EH (cell line): ENCODE measurements around the gene CYP2A7.
"Not testable (repeated sequence)": the region's sequence is repeated elsewhere in the genome, so short reads cannot be mapped to it uniquely, and the experiment has no call there.

Source experiments
- DNase-seq: peaks from one replicate; pipeline ENCODE4 v3.0.0-alpha.2; 2015; ENCODE audit warnings: low read depth

The CYP2A7 gene, protein sequence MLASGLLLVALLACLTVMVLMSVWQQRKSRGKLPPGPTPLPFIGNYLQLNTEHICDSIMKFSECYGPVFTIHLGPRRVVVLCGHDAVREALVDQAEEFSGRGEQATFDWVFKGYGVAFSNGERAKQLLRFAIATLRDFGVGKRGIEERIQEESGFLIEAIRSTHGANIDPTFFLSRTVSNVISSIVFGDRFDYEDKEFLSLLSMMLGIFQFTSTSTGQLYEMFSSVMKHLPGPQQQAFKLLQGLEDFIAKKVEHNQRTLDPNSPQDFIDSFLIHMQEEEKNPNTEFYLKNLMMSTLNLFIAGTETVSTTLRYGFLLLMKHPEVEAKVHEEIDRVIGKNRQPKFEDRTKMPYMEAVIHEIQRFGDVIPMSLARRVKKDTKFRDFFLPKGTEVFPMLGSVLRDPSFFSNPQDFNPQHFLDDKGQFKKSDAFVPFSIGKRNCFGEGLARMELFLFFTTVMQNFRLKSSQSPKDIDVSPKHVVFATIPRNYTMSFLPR

DNA sequence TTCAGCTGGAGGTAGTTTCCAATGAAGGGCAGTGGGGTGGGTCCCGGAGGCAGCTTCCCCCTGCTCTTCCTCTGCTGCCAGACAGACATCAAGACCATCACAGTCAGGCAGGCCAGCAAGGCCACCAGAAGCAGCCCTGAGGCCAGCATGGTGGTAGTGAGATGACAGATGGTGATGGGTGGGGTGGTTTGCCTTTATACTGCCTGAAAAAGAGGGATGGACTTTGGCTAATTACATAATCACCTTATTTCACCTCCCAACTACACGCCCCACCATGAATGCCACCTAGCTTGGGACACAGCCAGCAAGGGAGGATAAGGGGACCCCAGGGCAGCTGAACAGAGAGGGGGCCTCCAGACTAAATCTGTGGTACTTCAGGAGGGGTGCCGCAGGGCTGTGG, at the start of gene CYP2A7:
Gene CYP2A7, minus strand, starts transcription at position 170 of the 400 bp plus-strand sequence. Its CDS starts 21 bp downstream, at position 149.
- DNase-seq = not testable (repeated sequence)

DNA sequence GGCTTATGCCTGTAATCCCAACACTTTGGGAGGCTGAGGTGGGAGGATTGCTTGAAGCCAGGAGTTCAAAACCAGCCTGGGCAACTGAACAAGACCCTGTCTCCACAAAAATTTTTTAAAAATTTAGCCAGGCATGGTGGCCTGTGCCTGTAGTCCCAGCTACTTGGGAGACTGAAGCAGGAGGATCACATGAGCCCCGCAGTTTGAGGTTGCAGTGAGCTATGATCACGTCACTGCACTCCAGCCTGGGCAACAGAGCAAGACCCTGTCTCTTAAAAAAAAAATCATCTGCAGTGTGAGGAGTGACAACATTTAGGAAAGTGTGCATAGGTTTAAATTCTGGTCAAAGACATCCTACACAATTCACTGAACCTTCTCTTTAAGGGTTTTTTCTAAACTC, 48.8 kb upstream of the CYP2A7 start:
- DNase-seq = not testable (repeated sequence)

DNA sequence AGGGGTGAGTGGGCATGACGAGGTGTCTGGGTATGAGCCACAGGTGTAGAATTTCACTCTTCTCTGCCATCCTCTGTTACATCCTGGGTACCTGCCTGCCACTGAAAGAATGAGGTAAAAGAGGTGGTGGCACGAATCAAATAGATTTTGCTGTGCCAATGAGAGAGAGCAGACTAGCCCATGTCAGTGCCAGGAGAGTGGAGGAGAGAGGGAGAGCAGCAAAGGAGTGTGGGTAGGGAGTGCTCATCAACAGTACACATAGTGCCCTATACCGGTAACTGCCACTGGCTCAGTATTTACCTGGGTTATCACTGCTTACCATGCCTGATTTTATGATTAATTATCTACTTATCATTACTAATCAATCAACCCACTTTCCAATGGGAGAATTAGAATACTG, 47.9 kb upstream of the CYP2A7 start:
- DNase-seq = not testable (repeated sequence)

DNA sequence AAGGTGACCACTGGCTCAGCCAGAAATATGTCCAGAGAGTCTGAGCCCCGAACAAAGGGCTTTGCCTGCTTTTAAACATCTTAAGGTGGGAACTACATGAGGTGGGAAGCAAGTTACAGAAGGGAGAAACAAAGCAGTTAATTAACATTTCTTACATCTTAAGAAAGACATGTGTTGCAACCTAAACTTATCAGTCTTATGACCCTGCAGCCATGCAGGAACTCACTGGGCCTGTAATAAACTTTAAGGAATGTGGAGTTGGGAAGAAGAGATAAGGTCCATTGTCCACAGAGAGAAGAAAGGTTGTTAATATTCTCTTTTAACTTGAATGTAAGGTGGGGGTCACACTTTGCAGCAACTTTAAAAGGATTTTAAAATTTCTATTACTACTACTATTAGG, 46.8 kb upstream of the CYP2A7 start:
- no peak for DNase-seq

DNA sequence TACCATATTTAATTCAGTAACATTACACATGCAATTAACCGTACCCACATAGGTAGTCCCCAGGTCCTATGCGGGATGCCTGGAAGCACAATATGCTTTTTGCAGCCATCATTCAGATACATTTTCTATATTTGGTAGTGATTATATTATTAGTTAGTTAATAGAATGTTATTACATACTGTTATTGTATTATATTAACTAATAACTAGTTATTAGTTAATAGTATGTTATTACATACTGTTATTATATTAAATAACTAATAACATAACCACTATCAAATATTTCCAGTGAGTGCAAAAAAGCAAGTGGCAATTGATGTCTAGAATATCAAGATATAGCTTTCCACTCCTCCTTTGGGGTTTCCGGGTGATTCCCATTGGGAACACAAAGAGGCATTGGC, 45.5 kb upstream of the CYP2A7 start:
- no peak for DNase-seq

DNA sequence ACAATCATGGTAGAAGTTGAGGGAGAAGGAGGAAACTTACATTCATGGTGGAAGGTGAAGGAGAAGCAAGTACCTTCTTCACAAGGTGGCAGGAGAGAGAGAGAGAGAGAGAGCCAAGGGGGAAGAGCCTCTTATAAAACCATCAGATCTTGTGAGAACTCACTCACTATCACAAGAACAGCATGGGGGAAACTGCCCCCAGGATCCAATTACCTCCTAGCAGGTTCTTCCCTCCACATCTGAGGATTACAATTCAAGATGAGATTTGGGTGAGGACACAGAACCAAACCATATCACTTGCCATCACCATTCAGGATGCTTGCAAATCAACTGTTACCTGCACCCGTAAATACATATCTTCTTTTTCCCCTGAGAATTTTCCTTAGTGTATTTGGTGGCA, 44.2 kb upstream of the CYP2A7 start:
- not testable (repeated sequence) for DNase-seq

DNA sequence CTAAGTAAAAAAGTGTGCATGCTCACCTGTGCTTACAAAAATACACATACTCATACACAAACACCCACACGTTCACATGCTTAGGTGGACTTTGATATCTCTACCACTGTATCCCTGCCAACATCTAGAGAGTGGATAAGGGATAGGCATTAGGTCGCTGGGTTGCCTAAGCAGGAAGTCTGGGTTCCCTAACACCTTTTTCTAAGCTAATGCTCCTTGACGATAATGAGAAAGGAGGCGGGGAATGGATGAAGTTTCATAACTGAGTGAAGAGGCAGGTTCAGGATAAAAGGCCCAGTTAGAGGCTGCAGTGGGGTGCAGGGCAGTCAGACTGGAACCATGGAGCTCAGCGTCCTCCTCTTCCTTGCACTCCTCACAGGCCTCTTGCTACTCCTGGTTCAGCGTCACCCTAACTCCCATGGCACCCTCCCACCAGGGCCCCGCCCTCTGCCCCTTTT, 41.9 kb upstream of the CYP2A7 start:
- DNase-seq = no peak

DNA sequence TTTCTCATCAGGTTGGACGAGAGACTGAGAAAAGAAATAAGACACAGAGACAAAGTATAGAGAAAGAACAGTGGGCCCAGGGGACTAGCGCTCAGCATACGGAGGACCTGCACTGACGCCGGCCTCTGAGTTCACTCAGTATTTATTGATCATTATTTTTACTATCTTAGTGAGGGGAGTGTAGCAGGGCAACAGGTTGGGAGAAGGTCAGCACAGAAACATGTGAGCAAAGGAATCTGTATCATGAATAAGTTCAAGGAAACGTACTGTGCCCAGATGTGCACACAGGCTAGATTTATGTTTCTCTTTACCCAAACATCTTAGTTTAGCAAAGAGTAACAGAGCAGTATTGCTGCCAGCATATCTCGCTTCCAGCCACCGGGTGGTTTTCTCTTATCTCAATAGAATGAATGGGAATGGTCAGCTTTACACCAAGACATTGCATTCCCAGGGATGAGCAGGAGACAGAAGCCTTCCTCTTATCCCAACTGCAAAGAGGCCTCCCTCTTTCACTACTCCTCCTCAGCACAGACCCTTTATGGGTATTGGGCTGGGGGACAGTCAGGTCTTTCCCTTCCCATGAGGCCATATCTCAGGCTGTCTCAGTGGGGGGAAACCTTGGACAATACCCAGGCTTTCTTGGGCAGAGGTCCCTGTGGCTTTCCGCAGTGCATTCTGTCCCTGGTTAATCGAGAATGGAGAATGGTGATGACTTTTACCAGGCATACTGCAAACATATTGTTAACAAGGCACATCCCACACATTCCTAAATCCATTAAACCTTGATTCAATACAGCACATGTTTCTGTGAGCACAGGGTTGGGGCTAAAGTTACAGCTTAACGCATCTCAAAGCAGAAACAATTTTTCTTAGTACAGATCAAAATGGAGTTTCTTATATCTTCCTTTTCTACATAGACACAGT, 40.5 kb upstream of the CYP2A7 start:
- not testable (repeated sequence) for DNase-seq

DNA sequence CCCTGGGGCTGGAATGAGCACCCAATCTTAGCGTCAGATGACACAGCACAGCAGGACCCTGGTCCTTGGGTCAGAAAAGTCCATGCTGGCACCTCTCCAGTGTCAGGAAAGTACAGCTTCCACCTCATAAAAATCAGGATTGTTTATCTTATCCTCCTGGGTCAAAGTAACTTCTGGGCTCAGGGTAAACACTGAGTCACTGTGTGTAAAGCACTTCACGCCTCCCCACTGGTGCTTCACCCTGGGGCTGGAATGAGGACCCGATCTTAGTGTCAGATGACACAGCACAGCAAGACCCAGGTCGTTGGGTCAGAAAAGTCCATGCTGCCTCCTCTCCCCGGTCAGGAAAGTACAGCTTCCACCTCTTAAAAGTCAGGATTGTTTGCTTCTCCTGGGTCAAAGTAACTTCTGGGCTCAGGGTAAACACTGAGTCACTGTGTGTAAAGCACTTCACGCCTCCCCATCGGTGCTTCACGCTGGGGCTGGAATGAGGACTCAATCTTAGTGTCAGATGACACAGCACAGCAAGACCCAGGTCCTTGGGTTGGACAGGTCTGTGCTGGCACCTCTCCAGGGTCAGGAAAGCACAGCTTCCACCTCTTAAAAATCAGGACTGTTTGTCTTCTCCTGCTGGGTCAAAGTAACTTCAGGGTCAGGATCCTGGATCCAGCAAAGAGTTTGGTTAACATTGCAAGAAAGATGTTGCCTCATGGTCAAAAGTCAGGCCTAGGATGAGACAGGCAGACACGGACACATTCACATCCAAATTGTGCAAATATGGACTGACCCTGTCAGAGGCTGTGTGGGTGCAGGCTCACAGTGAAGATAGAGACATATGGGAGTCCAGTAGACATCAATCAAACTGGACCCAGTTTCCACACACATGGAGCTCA, 39.2 kb upstream of the CYP2A7 start:
- DNase-seq = peak; percentile 67

DNA sequence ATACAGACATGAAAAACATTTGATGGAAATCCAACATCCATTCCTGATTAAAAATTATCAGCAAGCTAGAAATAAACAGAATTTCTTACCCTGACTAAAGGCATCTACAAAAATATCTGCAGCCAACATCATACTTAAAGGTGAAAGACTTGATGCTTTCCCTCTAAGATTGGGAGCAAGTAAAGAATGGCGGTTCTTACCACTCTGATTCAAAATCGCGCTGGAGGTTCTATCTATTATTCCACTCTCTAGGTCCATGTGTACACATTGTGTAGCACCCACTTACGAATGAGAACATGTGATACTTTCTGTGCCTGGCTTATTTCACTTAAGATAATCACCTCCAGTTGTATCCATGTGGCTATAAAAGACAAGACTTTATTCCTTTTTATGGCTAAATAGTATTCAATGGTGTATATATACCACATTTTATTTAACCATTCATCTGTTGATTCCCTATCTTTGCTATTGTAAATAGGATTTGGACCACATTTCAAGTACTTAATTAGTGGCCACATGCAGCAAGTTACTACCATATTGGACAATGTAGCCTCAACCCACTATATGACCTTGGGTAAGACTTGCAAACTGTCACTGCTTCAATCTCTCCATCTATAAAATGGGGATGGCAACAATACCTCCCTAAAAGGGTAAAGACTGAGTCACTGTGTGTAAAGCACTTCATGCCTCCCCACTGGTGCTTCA, 38.4 kb upstream of the CYP2A7 start:
- no peak for DNase-seq

DNA sequence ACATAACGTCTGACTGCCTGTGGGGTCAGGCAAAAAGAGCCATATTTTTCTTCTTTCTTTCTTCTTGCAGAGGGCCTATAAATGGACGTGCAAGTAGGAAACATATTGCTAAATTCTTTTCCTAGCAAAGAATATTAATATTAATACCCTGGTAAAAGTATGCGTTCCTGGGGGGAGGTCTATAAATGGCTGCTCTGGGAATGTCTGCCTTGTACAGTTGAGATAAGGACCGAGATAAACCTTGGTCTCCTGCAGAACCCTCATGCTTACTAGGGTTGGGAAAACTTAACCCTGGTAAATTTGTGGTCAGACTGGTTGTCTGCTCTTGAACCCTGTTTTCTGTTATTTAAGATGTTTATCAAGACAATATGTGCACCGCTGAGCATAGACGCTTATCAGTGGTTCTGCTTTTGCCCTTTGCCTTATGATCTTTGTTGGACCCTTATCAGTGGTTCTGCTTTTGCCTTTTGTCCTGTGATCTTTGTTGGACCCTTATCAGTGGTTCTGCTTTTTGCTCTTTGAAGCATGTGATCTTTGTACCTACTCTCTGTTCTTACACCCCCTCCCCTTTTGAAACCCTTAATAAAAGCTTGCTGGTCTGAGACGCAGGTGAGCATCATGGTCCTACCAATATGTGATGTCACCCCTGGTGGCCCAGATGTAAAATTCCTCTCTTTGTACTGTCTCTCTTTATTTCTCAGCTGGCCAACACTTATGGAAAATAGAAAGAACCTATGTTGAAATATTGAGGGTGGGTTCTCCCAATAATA, 37.7 kb upstream of the CYP2A7 start:
- DNase-seq = not testable (repeated sequence)

DNA sequence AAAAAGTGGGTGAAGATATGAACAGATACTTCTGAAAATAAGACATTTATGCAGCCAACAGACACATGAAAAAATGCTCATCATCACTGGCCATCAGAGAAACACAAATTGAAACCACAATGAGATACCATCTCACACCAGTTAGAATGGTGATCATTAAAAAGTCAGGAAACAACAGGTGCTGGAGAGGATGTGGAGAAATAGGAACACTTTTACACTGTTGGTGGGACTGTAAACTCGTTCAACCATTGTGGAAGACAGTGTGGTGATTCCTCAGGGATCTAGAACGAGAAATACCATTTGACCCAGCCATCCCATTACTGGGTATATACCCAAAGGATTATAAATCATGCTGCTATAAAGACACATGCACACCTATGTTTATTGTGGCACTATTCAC, 36.3 kb upstream of the CYP2A7 start:
- DNase-seq = not testable (repeated sequence)

DNA sequence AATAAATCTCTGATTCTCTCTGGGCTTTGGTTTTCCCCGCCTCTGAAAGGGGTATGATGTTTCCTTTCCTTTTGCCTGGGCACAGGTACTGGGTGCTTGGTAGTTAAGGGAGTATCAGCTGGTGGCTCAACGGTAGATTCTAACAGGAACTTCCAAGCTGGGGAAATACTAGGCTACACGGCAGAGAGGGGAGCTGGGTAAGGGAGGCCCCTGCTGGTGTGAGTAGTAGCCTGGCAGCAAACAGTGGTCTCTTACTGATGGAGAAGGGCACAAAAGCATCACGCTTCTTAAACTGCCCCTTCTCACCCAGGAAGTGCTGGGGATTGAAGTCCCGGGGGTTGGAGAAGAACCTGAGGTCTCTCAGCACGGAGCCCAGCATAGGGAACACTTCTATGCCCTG, 26.9 kb upstream of the CYP2A7 start:
- no peak for DNase-seq

DNA sequence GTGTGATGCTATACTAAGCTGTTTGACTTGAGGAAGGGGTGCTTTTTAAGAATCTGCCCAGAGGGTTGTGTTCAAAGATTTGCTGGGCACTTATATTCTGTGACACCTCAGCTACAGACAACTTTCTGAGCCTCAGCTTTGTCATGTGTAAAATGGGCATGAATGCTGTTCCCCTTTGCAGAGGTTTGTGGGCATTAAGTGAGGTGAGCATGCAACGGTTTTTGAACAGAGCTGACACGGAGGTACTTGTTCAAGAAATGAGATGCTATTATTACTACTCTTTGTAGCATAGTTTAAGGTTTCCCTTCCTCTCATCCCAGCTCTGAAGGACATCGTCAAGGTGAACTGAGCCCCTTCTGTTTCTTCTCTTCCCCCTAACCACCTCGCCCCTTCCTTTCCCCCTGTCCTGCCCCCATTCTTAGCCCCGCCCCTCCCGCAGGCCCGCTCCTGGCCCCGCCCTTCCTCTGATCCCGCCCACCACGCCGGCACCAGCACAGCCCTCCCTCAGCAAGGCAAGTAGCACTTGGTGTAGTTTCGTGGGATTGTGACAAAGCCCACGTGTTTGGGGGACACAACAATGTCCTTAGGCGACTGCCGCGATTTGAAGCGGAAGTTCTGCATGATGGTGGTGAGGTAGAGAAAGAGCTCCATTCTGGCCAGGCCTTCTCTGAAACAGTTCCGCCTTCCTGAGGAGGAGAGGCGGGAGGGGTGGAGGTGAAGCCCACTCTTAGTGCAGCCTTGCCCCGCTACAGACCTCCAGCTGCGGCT, 26.1 kb upstream of the CYP2A7 start:
- DNase-seq = no peak

DNA sequence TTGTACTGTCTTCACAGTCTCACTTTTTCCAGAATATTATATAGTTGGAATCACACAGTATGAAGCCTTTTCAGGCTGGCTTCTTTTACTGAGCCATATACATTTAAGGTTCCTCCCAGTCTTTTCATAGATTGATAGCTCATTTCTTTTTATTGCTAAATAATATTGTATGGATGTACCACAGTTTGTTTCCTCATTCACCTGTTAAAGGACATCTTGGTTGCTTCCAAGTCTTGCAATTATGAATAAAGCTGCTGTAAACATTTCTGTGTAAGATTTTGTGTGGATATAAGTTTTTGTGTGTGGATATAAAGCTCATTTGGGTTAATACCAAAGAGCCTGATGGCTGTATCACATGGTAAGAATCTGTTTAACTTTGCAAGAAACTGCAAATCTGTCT, 24.5 kb upstream of the CYP2A7 start:
- no peak for DNase-seq

DNA sequence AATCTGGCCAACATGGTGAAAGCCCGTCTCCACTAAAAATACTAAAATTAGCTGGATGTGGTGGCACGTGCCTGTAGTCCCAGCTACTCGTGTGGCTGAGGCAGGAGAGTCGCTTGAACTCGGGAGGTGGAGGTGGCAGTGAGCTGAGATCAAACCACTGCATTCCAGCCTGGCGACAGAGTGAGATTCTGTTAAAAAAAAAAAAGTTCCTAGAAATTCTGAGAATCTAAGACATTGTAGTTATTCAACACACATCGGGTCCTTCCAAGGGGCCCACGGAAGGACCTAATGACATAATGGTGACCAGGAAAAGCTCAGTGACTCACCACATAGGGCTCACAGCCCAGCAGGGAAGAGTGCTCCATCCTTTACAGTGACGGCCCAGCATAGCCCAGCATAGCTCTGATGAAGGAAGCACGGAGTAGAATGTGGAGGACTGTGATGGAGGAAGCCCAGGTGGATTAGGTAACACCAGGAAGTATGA, 22.7 kb upstream of the CYP2A7 start:
- peak; percentile 25 for DNase-seq

DNA sequence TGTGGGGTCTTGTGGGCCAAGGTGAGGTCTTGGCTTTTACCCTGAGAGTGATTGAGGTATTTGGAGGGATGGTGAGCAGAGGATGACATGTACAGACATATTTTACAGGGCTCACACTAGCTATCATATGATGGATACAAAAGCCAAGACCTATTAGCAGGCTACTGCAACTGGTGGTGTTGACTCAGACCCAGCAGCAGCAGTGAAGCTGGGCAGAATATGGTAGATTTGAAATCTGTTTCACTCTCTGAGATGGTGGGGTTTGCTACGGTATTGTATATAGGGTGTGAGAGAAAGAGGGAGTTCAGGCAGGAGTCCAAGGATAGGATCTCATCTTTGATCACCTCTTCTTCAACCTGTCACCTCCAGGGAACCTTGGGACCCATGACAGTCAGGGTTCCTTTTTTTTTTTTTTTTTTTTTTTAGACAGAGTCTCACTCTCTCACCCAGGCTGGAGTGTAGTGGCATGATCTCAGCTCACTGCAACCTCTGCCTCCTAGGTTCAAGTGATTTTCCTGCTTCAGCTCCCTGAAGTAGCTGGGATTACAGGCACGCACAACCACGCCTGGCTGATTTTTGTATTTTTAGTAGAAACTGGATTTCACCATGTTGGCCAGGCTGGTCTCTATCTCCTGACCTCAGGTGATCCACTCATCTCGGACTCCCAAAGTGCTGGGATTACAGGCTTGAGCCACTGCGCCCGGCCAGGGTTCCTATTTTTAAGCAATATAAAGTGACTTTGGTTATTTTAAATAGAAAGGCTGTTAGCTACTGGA, 20.1 kb upstream of the CYP2A7 start:
- not testable (repeated sequence) for DNase-seq

DNA sequence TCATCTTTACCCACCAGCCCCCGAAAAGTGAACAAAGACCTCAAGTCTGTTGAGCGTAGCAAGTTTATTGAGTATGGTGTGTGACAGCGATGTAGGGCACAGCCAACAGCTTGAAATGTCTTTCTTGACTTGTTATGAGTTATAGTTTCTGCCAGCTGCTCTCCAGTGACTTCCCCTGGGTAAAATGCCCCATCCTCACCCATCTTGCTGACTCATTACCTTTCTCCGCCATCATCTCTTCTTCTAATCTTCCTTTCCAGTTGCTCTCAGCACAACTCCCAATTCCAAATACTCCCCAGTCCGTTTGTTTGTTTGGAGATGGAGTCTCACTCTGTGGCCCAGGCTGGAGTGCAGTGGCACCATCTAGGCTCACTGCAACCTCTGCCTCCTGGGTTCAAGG, 18.5 kb upstream of the CYP2A7 start:
- not testable (repeated sequence) for DNase-seq
